Cardiac muscle cell (in vitro differentiated cells and primary cell): ENCODE data around the gene MACIR. TPM values are rescaled to one million over a fixed set of nuclear protein-coding genes. Genes with fewer than 3 reads are reported as not detected.

Source experiments
- DNase-seq, 2 donors: peaks; one replicate each; pipeline versions ENCODE4 v3.0.0 to v3.0.0-alpha.2; 2010 to 2017; ENCODE audit warnings: low read depth in 1 of 2, low spot score in 1 of 2
- H3K27ac ChIP-seq: fragments of 200-600 bp; sonication (generic); 2 replicates; pipeline ENCODE4 v1.5.1; 2016
- H3K27me3 ChIP-seq: fragments of 200-600 bp; sonication (generic); 2 replicates; pipeline ENCODE4 v1.6.0; 2016; ENCODE audit warnings: control low read depth
- H3K36me3 ChIP-seq: fragments of 200-600 bp; sonication (generic); 2 replicates; pipeline ENCODE4 v1.5.1; 2016; ENCODE audit warnings: control low read depth
- H3K4me1 ChIP-seq: fragments of 200-600 bp; sonication (generic); 2 replicates; pipeline ENCODE4 v1.8.1; 2017; ENCODE audit warnings: low read depth, mild to moderate bottlenecking, mixed run types
- H3K4me3 ChIP-seq: fragments of 200-600 bp; sonication (generic); 2 replicates; pipeline ENCODE4 v1.5.1; 2016; ENCODE audit warnings: mild to moderate bottlenecking
- H3K9me3 ChIP-seq: fragments of 200-600 bp; sonication (generic); 2 replicates; pipeline ENCODE4 v1.5.1; 2017; ENCODE audit warnings: low read depth, mild to moderate bottlenecking, control low read depth
- CTCF ChIP-seq: IDR thresholded peaks from 2 replicates; pipeline ENCODE4 v1.5.1; 2012; ENCODE audit warnings: low read depth, mild to moderate bottlenecking, low read length
- polyA plus RNA-seq: library from polyadenylated mRNA; unstranded; fragments of >200 nt; fragmentation: Nextera tagmentation; extraction: Ambion mirVana; gene quantifications from 2 replicates; pipeline ENCODE4 v1.2.1, GENCODE V29; 2016
- total RNA-seq: library from RNA; depleted of rRNA; stranded (reverse); fragments of >200 nt; gene quantifications from 2 replicates; pipeline ENCODE4 v1.2.3, GENCODE V29; 2016

MACIR gene
- total and polyA plus RNA-seq, 2 experiments from 2014 or later, result 9.6 to 11.6 TPM

- no peaks in the 10 kb centered on the region for H3K9me3 ChIP-seq
- peak; percentile 45 to 57 for DNase-seq
- no peak for TF ChIP-seq CTCF
- H3K27me3 ChIP-seq, result no peaks in the 10 kb centered on the region
- H3K36me3 ChIP-seq, result no peaks in the 10 kb centered on the region
- H3K4me3 ChIP-seq, result peak overlapping the region; percentile 76
- H3K27ac ChIP-seq, result peak overlapping the region; percentile 49
- peaks cover 27% of the 10 kb centered on the region for H3K4me1 ChIP-seq
Measured at GRCh38 chr5:103259705-103260355, 1.3 kb downstream of the MACIR start.

- Histone ChIP-seq H3K36me3 (no peaks in the 10 kb centered on the region), H3K4me3 (peak overlapping the region; percentile 76), H3K4me1 (peaks cover 27% of the 10 kb centered on the region), H3K27ac (no peak overlapping the region), H3K9me3 (no peaks in the 10 kb centered on the region), H3K27me3 (no peaks in the 10 kb centered on the region)
- no peak for TF ChIP-seq CTCF
- no peak for DNase-seq
Measured at GRCh38 chr5:103260951-103261350, 2.4 kb downstream of the MACIR start.

- no peak overlapping the region for H3K4me3 ChIP-seq
- H3K36me3 ChIP-seq, result no peaks in the 10 kb centered on the region
- H3K4me1 ChIP-seq, result peaks cover 27% of the 10 kb centered on the region
- no peaks in the 10 kb centered on the region for H3K27me3 ChIP-seq
- DNase-seq, result peak in 1 of 2 donors; percentile 57
- no peak for TF ChIP-seq CTCF
- no peak overlapping the region for H3K27ac ChIP-seq
- H3K9me3 ChIP-seq, result no peaks in the 10 kb centered on the region
Measured at GRCh38 chr5:103262422-103262871, 3.9 kb downstream of the MACIR start.

- TF ChIP-seq CTCF, result no peak
- Histone ChIP-seq H3K36me3 (no peaks in the 10 kb centered on the region), H3K27ac (no peak overlapping the region), H3K4me1 (peaks cover 22% of the 10 kb centered on the region), H3K27me3 (no peaks in the 10 kb centered on the region), H3K9me3 (no peaks in the 10 kb centered on the region), H3K4me3 (no peak overlapping the region)
- no peak for DNase-seq
Measured at GRCh38 chr5:103263054-103263453, 4.5 kb downstream of the MACIR start.

- H3K27ac ChIP-seq, result no peak overlapping the region
- no peaks in the 10 kb centered on the region for H3K36me3 ChIP-seq
- no peak for TF ChIP-seq CTCF
- no peaks in the 10 kb centered on the region for H3K27me3 ChIP-seq
- no peaks in the 10 kb centered on the region for H3K9me3 ChIP-seq
- H3K4me3 ChIP-seq, result no peak overlapping the region
- peaks cover 22% of the 10 kb centered on the region for H3K4me1 ChIP-seq
- DNase-seq, result no peak
Measured at GRCh38 chr5:103264508-103264907, 5.9 kb downstream of the MACIR start.
